ENCODE results near the gene BECN2. TPM values are rescaled to one million over a fixed set of nuclear protein-coding genes. Genes with fewer than 3 reads are reported as not detected.

BECN2 gene, protein sequence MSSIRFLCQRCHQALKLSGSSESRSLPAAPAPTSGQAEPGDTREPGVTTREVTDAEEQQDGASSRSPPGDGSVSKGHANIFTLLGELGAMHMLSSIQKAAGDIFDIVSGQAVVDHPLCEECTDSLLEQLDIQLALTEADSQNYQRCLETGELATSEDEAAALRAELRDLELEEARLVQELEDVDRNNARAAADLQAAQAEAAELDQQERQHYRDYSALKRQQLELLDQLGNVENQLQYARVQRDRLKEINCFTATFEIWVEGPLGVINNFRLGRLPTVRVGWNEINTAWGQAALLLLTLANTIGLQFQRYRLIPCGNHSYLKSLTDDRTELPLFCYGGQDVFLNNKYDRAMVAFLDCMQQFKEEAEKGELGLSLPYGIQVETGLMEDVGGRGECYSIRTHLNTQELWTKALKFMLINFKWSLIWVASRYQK
- not detected in 2 replicates for total RNA-seq

DNA sequence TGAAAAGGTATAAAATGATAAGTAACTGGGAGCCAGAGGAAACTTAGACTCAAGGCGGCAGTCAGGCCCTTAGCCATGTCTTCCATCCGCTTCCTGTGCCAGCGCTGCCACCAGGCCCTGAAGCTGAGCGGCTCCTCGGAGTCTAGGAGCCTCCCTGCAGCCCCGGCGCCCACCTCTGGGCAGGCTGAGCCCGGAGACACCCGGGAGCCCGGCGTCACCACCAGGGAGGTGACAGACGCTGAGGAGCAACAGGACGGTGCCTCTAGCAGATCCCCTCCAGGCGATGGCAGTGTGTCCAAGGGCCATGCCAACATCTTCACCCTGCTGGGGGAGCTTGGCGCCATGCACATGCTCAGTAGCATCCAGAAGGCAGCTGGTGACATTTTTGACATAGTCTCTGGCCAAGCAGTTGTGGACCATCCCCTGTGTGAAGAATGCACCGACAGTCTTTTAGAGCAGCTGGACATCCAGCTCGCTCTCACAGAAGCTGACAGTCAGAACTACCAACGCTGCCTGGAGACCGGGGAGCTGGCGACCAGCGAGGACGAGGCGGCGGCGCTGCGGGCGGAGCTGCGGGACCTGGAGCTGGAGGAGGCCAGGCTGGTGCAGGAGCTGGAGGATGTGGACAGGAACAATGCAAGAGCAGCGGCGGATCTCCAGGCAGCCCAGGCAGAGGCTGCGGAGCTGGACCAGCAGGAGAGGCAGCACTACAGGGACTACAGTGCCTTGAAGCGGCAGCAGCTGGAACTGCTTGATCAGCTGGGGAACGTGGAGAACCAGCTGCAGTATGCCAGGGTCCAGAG, at the start of gene BECN2:
Gene BECN2 (plus strand): TSS at position 76 of the 803 bp plus-strand sequence. CDS start 0 bp downstream, at position 76.

DNA sequence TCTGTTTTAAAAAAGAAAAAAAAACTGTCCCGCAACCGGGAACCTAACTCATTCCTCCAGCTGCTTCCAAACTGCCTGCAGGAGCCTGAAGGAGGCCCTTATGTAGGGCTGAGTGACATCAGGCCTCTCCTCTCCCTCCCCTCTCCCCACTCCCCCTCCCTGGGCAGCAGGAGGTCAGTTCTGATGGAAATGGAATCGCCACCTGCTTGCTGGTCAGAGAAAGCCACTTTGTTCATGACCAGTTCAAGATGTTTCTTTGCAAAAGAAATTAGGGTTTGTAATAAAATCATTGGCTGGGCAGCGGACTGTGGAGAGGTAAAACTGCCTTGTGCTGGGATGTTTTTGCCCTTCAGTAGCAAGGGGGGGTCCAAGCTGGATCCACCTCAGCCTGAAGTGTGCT, 41.5 kb downstream of the BECN2 start, which contains the start of gene MAP1LC3C:
Gene MAP1LC3C (minus strand): TSS at position 73 of the 400 bp plus-strand sequence. CDS start 90 bp downstream, outside the sequence.

Other genes with a start within 250 kb of the BECN2 start
- gene EXO1, start 109.6 kb upstream of the BECN2 start, total RNA-seq = 2.4 and 7.9 TPM in 2 replicates
- gene MAP1LC3C, start 41.3 kb downstream of the BECN2 start, total RNA-seq = under 0.01 and 0.42 TPM in 2 replicates